Stimulated activated CD8-positive, alpha-beta memory T cell treated with anti-CD3 and anti-CD28 coated beads, Interleukin-7, amount 100 ng/mL, for 48 hours (primary cell): ENCODE measurements around the gene FBXW4.
A peak's percentile ranks its signal among the peaks of the same experiment; 100 is the strongest.
"Not testable (repeated sequence)": the region's sequence is repeated elsewhere in the genome, so short reads cannot be mapped to it uniquely, and the experiment has no call there.

Experiments
- DNase-seq, 2 donors: peaks; one replicate each; pipeline ENCODE4 v3.0.0-alpha.2; 2020; ENCODE audit warnings: low read depth in 1 of 2; ENCODE audit errors: extremely low read depth in 1 of 2

FBXW4 gene

DNA sequence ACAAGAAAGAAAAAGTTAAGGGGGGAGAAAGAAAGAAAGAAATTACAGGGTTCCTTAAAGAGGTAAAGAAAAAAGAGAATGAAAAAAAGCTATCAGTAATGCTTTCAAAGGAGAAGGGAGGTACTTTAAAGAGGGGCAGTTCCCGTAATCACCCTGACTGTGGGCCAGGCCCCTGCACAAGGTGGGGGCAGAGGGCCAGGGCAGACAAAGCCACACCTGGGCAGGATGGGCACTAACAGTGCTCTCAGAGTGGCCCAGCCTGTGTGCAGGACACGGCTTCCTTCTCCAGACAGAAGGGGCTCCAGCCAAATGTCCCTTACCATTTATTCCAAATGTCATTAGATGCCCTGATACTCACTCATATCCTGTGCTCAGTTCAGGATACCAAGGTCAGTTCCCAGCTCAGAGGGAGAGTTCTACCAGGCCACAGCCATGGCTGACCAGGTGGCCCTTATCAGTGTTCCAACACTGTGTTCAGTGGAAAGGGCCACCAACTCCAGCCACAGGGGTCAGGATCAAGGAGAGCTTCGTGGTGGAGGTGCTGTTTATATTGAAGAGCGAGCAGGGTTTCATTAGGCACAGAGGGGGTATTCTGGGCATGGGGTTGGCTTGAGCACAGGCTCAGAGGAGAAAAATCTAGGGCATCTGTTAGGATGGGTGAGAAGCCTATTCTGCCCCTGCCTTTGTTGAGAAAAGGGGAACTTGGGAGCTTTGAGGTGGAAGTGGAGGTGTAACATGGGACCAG, 77.0 kb downstream of the FBXW4 start:
- no peak for DNase-seq

GRCh38 chr10:101617102-101617823, 77.7 kb downstream of the FBXW4 start:
- DNase-seq, result no peak

DNA sequence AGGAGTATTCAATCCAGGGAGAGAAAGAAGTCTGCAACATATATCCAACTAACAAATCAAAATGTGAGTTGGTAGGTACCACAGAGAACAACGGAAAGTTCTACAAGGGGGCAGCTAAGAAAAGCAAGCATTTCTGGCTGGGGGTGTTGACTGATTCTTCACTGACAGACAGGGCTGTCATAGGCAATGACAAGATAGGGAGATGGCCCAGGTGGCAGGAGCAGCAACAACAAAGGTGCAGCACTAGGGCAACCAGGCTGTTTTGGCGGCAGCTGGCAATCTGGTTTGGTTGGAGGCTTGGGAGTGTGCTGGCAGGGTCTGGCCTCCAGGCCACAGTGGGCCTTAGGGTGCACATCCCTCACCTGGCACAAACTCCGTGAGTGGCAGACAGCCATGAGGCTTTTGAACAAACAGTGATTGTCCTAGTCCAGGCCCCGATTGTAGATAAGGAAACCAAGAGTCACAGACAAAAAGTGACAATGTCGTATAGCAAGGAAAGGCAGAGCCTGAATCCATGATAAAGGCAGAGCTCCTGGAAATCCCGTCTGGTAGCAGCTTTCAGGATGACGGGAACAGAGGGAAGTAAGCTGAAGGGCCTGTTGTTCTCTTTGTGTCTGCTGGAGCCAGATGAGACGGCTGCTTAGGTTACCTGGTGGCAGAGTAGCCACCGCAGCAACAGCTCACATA, 78.4 kb downstream of the FBXW4 start:
- DNase-seq, result no peak

GRCh38 chr10:101615525-101616116, 79.3 kb downstream of the FBXW4 start:
- DNase-seq, result no peak

- DNase-seq, result no peak
These were observed 80.1 kb downstream of the FBXW4 start for GRCh38 chr10:101614663-101615524.

- no peak for DNase-seq
These were observed 81.3 kb downstream of the FBXW4 start for GRCh38 chr10:101613646-101614045.

DNA sequence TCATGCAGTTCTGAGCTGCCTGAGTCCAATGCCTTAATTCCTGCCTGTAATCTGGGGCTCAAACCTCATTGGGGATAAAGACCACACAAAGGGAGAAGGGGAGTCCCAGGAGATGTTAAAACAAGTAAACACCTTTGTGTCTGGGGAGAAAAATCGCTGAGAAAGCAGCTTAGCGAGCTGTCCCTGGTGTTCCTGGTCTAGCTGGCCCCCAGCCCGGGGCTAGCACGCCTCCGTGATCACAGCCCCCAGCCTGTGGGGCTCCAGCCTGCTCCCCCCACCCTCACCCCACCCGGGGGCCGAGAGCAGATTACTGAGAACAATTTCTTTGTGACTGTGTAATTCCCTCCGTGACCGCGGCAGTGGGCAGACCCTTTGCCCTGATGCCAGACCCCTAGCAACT, 82.1 kb downstream of the FBXW4 start:
- DNase-seq, result no peak

DNA sequence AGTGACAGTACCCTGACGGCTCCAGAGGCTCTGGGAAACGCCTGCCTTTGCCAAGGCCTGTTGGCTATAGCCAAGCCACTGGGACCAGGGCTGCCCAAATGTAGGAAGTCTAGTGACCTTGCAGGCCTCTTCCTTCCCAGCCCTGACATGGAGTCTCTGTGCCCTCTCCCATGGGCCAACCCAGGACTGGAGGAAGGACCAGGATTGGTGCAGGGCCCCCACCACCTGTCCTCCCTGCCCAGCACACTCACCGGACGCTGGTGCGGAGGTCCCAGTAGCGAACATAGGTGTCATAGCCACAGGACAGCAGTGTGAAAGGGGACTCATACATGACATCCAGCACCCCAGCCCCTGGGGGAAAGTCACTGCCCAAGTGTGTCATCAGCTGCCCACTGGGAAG, 82.9 kb downstream of the FBXW4 start:
- no peak for DNase-seq

- peak in 1 of 2 donors; percentile 25 for DNase-seq
These were observed 83.7 kb downstream of the FBXW4 start for GRCh38 chr10:101611096-101611905.

GRCh38 chr10:101609481-101609880, 85.5 kb downstream of the FBXW4 start:
- DNase-seq, result no peak

- DNase-seq, result no peak
These were observed 87.8 kb downstream of the FBXW4 start for GRCh38 chr10:101607124-101607523.

DNA sequence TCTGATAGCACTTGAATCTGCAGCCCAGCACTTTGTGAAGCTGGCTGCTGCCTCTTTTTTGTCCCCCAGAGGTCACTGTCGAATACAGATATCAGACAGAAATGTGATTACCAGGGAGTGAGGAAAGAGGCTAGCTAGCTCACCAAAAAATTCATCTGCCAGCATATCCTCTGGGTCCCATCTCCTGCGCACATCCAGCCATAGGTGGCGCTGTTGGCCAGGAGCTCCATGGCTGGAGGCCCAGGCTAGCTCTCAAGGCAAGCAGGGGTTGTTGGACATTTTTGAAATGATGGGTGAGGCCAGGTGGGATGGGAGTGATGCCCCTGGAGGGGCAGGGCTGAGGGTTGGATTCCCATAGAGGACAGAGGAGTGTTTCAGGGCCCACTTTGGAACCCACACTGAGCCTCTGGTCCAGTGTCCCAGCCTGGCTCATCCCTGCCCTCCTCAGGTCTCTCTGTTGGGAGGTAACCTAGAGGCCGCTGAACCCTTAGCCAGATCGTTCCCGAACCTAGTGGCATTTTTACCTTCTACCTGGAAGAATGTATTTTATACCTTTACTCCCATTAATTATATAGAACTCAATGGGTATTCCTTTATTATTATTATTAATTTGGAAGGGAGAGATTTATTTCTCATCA, 92.1 kb downstream of the FBXW4 start:
- peak; percentile 11 to 59 for DNase-seq

- DNase-seq, result no peak
These were observed 93.4 kb downstream of the FBXW4 start for GRCh38 chr10:101601541-101601940.

DNA sequence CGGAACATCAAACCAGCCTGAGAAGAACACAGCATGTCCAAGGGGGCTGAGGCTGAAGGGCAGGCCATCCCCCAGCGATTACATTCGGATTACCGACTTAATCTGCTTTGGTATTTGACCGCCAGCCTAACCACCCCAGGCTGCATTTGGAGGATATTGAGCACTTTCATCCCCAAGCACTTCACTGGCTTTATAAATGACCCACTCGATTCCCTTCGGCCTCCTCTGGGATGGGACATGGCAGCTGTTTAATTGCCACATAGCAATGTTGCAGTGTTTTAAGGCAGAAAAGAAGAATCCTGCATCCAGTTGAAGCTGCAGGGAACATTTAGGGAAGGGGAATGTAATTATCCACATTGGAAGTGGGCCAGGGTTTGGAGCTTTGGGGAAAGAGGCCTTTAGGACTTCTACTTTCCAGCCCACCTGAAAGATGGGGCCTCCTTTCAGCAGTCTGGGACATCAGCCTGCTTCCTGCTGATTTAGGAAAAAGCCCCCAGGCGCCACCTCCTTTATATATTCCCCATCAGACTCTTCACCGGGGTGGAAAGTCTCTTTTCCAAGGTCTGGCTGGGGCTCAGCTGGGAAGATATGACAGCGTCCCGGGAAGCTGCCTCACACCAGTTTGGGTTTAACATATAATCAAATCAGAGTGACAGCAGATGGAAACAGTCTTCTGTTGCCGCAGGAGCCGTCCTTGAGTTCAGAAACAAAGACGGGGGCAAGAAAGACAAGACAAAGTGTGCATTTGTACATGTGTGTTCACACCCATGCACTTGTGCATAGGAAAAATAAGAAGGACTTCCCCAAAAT, 97.7 kb downstream of the FBXW4 start:
- DNase-seq, result no peak

GRCh38 chr10:101595591-101596433, 99.2 kb downstream of the FBXW4 start:
- DNase-seq, result no peak

GRCh38 chr10:101593331-101593730, 101.6 kb downstream of the FBXW4 start:
- DNase-seq, result not testable (repeated sequence)

DNA sequence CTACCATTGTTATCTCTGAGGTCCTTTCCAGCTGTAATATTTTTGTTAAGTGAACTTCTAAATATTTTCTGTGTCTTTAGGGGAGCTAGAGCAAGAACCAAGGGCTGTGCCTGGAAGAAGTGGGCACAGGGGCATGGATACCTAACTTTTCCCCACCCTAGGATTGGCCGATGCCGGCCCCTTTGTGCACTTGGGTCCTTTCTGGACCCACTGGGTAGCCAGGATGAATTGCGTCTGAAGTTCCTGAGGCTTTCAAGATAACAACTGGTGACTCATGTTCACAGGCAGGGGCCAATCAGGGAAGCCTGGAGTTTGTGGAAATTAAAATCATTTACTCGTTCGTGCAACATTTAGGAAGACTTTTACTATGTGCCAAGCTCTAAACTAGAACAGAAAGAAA, 106.1 kb downstream of the FBXW4 start:
- no peak for DNase-seq
